Adrenal gland (tissue), 12 donors: ENCODE measurements around the gene MSMO1. TPM values are rescaled to one million over a fixed set of nuclear protein-coding genes. Genes with fewer than 3 reads are reported as not detected.
A peak's percentile ranks its signal among the peaks of the same experiment; 100 is the strongest.

ENCODE experiments used
- DNase-seq, 7 donors: peaks; one replicate each; pipeline ENCODE4 v3.0.0-alpha.2; 2019 to 2020
- H3K27ac ChIP-seq, 5 donors: fragments of 200-600 bp; sonication (generic) in 4 of 5; 1 replicate in 3 of 5; 2 replicates in 2 of 5; pipeline versions ENCODE4 v1.5.1 to v1.8.0; 2016 to 2020; ENCODE audit warnings: mild to moderate bottlenecking in 1 of 5
- H3K27me3 ChIP-seq: fragments of 200-600 bp; 2 replicates; pipeline ENCODE4 v1.8.0; 2021
- H3K36me3 ChIP-seq, 2 donors: fragments of 200-600 bp; replicated peaks in 1 of 2; 1 replicate in 1 of 2; 2 replicates in 1 of 2; pipeline versions ENCODE4 v1.5.1 to v1.8.0; 2018 to 2022
- H3K4me1 ChIP-seq, 2 donors: fragments of 200-600 bp; replicated peaks in 1 of 2; 1 replicate in 1 of 2; 2 replicates in 1 of 2; pipeline versions ENCODE4 v1.5.1 to v1.8.0; 2018 to 2021
- H3K4me3 ChIP-seq, 4 donors: fragments of 200-600 bp; sonication (generic) in 3 of 4; one replicate each; pipeline ENCODE4 v1.5.1; 2016 to 2018
- H3K9me3 ChIP-seq, 3 donors: fragments of 200-600 bp; sonication (generic) in 1 of 3; replicated peaks in 1 of 3; 1 replicate in 2 of 3; 2 replicates in 1 of 3; pipeline versions ENCODE4 v1.5.1 to v1.8.0; 2016 to 2021
- CTCF ChIP-seq, 6 experiments: fragments of 450-650 bp in 4 of 6; fragments of 200-600 bp in 2 of 6; sonication (generic) in 1 of 6; IDR thresholded peaks; 1 replicate in 5 of 6; 2 replicates in 1 of 6; pipeline versions ENCODE4 v1.5.1 to v1.8.0; 2016 to 2021; ENCODE audit warnings: antibody characterized with exemption in 6 of 6, mild to moderate bottlenecking in 2 of 6, moderate library complexity in 1 of 6
- POLR2A ChIP-seq, 2 donors: fragments of 450-650 bp; IDR thresholded peaks; one replicate each; pipeline ENCODE4 v1.6.1; 2017; ENCODE audit warnings: antibody characterized with exemption in 2 of 2, mild to moderate bottlenecking in 2 of 2, moderate library complexity in 1 of 2
- WGBS, 4 donors: extraction: QIAGEN DNeasy Blood & Tissue Kit in 2 of 4; methylation state at CpG; one replicate each; pipeline versions ENCODE4 v1.1.5 to v1.1.7; 2013 to 2017; 5-methylcytosine and 5-hydroxymethylcytosine counted together
- intact Hi-C, 2 donors: fragments of 100-400 bp; cut with DNase I; formaldehyde crosslinking; loops; one replicate each; pipeline versions ENCODE4 v1.14.1 to v1.15.0; 2022 to 2023
- polyA plus RNA-seq, 3 donors: library from polyadenylated mRNA; stranded (reverse); fragments of 200-250 nt in 2 of 3; fragments of 350-450 nt in 1 of 3; fragmentation: Illumina TruSeq in 1 of 3; extraction: RNeasy Lipid Tissue Mini Kit (QIAGEN cat#74804) in 1 of 3; gene quantifications; one replicate each; pipeline ENCODE4 v1.2.3, GENCODE V29; 2013 to 2014
- total RNA-seq, 9 donors: library from RNA; depleted of rRNA in 4 of 9; stranded (reverse); fragments of >200 nt in 4 of 9; fragments of 120-200 nt in 1 of 9; fragmentation: NEBNext Ultra II Directional in 1 of 9; extraction: Animal tissue kit (Norgen Biotek cat#: 25700) in 1 of 9; gene quantifications; one replicate each; pipeline versions ENCODE4 v1.1.0 to v1.2.4, GENCODE V29; 2013 to 2023
- donor health status: healthy with polysubstance abuse.
- donor health status: Bipolar disorder and iron deficiency.
- donor health status: DM: yes; HTN: yes; CAD: no.
- donor health status: DM: no; HTN: no; CAD: no.
- donor health status: DM: no; HTN: no; CAD: no.
- donor health status: DM: yes; HTN: yes; CAD: no.

The MSMO1 gene
- total and polyA plus RNA-seq, 12 donors: 9.3 to 2,076 (median 56.6) TPM

- Histone ChIP-seq H3K4me3 (no peak overlapping the region), H3K36me3 (no peaks in the 10 kb centered on the region), H3K4me1 (peaks cover 17 to 22% of the 10 kb centered on the region in 2 donors), H3K27me3 (no peaks in the 10 kb centered on the region), H3K27ac (no peak overlapping the region), H3K9me3 (no peaks in the 10 kb centered on the region)
- DNase-seq: no peak
- intact Hi-C loops: loop anchor here (10.0 kb wide), 1 partner anchor 120 kb away; the partner anchor contains the start of gene KLHL2 (in 2 of the 2)
- 76 to 80% (median 79%) methylated on average over 7 of the region's 7 CpGs for WGBS, 4 donors
- TF ChIP-seq POLR2A (IDR thresholded peaks at IDR 0.05): no peak
- no peak for TF ChIP-seq CTCF (IDR thresholded peaks at IDR 0.05)
Observed at GRCh38 chr4:165324236-165324917, 3.1 kb upstream of the MSMO1 start.

- H3K27ac ChIP-seq: no peak overlapping the region
- intact Hi-C loops: loop anchor here (10.0 kb wide), 1 partner anchor 120 kb away; the partner anchor contains the start of gene KLHL2 (in 2 of the 2)
- H3K36me3 ChIP-seq: no peaks in the 10 kb centered on the region
- no peak overlapping the region for H3K4me3 ChIP-seq
- no peaks in the 10 kb centered on the region for H3K27me3 ChIP-seq
- 90 to 97% (median 93%) methylated on average over 3 of the region's 3 CpGs for WGBS, 4 donors
- H3K4me1 ChIP-seq: peaks cover 17 to 25% of the 10 kb centered on the region in 2 donors
- no peak for DNase-seq
- no peaks in the 10 kb centered on the region for H3K9me3 ChIP-seq
- TF ChIP-seq POLR2A (IDR thresholded peaks at IDR 0.05) (no peak), CTCF (IDR thresholded peaks at IDR 0.05) (no peak)
Observed at GRCh38 chr4:165324918-165325304, 2.6 kb upstream of the MSMO1 start.

- peak in 1 of 2 donors; percentile 25 for TF ChIP-seq POLR2A (IDR thresholded peaks at IDR 0.05)
- no peak for TF ChIP-seq CTCF (IDR thresholded peaks at IDR 0.05)
- H3K4me3 ChIP-seq: peak overlapping the region in 2 of 4 donors; percentile 46 to 78
- H3K9me3 ChIP-seq: no peaks in the 10 kb centered on the region
- WGBS, 4 donors: 41 to 44% (median 42%) methylated on average over 8 of the region's 8 CpGs
- H3K36me3 ChIP-seq: no peaks in the 10 kb centered on the region
- intact Hi-C loops: loop anchor here (10.0 kb wide), 1 partner anchor 121 kb away; the partner anchor contains the start of gene KLHL2 (in 2 of the 2)
- peak overlapping the region; percentile 78 to 90 (median 84) for H3K27ac ChIP-seq
- peak in 5 of 7 donors; percentile 22 to 55 (median 42) for DNase-seq
- H3K27me3 ChIP-seq: no peaks in the 10 kb centered on the region
- H3K4me1 ChIP-seq: peaks cover 17 to 30% of the 10 kb centered on the region in 2 donors
Observed at GRCh38 chr4:165325732-165326512, 1.5 kb upstream of the MSMO1 start.

GRCh38 chr4:165326831-165327210 lies 648 bp upstream of the MSMO1 start:
- peaks cover 17 to 33% of the 10 kb centered on the region in 2 donors for H3K4me1 ChIP-seq
- peak overlapping the region; percentile 78 to 90 (median 84) for H3K27ac ChIP-seq
- TF ChIP-seq CTCF (IDR thresholded peaks at IDR 0.05): no peak
- TF ChIP-seq POLR2A (IDR thresholded peaks at IDR 0.05): no peak
- peak overlapping the region; percentile 46 to 94 (median 64) for H3K4me3 ChIP-seq
- H3K36me3 ChIP-seq: no peaks in the 10 kb centered on the region
- WGBS, 4 donors: 0 to 1% (median 0%) methylated on average over 14 of the region's 14 CpGs
- no peaks in the 10 kb centered on the region for H3K27me3 ChIP-seq
- peak; percentile 46 to 75 (median 53) for DNase-seq
- intact Hi-C loops: loop anchor here (10.0 kb wide), 1 partner anchor 122 kb away; the partner anchor contains the start of gene KLHL2 (in 2 of the 2)
- no peaks in the 10 kb centered on the region for H3K9me3 ChIP-seq
